Glomerular endothelial cell (primary cell): ENCODE measurements around the gene BUB1. TPM values are rescaled to one million over a fixed set of nuclear protein-coding genes. Genes with fewer than 3 reads are reported as not detected.
"Not testable (repeated sequence)": the region's sequence is repeated elsewhere in the genome, so short reads cannot be mapped to it uniquely, and the experiment has no call there.

Experiments used
- DNase-seq: peaks from one replicate; pipeline ENCODE4 v3.0.0-alpha.2; 2011; ENCODE audit warnings: low read depth, low spot score; ENCODE audit errors: extremely low read depth
- total RNA-seq: library from RNA; depleted of rRNA; stranded (reverse); fragments of >200 nt; gene quantifications from 2 replicates; pipeline ENCODE4 v1.2.3, GENCODE V29; 2015

Gene BUB1
- total RNA-seq, 1 donor from 2014 or later: 11.5 TPM

GRCh38 chr2:110608788-110609502 is 68.9 kb downstream of the BUB1 start:
- DNase-seq: not testable (repeated sequence)

- DNase-seq: not testable (repeated sequence)
These were observed 72.8 kb downstream of the BUB1 start for GRCh38 chr2:110605057-110605456.

GRCh38 chr2:110603917-110604591 is 73.8 kb downstream of the BUB1 start:
- DNase-seq: not testable (repeated sequence)

GRCh38 chr2:110602139-110602538 is 75.7 kb downstream of the BUB1 start:
- not testable (repeated sequence) for DNase-seq

- not testable (repeated sequence) for DNase-seq
These were observed 85.9 kb downstream of the BUB1 start for GRCh38 chr2:110591973-110592372.

GRCh38 chr2:110589677-110590330 is 88.1 kb downstream of the BUB1 start:
- not testable (repeated sequence) for DNase-seq

GRCh38 chr2:110588520-110588919 is 89.3 kb downstream of the BUB1 start:
- not testable (repeated sequence) for DNase-seq

Other genes with a start within 250 kb of the BUB1 start
- 55.2 and 102 TPM in 2 replicates for gene LIMS4, start 205.2 kb downstream of the BUB1 start, total RNA-seq
- gene RGPD6, start 100.8 kb downstream of the BUB1 start, total RNA-seq: 4.2 and 17.6 TPM in 2 replicates
- gene ACOXL, start 54.5 kb upstream of the BUB1 start, total RNA-seq: 0.10 TPM in 1 of 2 replicates, not detected in the other